Measurements from ENCODE around the gene PDE4B.
A peak's percentile ranks its signal among the peaks of the same experiment; 100 is the strongest.

Gene PDE4B

DNA sequence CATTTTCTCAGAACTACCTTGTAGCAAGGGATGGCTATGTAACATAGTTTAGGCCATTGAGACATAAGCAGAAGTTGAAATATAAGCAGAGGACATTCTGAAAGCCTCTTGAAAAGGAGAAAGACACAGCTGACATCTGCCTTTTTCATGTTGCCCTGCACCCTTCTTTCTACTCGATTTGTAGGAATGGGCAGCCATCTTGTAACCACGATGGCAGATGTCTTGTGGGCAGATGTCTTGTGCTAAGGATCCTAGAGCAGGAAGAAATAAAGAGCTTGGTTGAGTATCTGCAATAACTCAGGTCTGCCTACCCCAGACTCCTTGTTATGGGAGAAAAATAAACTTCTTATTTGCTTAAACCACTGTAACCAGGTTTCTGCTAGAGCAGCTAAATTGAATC lies 351.0 kb downstream of the PDE4B start:
- no peak for DNase-seq

GRCh38 chr1:66147226-66147835 lies 354.6 kb downstream of the PDE4B start:
- DNase-seq, result no peak

GRCh38 chr1:66152034-66152433 lies 359.3 kb downstream of the PDE4B start:
- no peak for DNase-seq

GRCh38 chr1:66154394-66154793 lies 361.7 kb downstream of the PDE4B start:
- no peak for DNase-seq

DNA sequence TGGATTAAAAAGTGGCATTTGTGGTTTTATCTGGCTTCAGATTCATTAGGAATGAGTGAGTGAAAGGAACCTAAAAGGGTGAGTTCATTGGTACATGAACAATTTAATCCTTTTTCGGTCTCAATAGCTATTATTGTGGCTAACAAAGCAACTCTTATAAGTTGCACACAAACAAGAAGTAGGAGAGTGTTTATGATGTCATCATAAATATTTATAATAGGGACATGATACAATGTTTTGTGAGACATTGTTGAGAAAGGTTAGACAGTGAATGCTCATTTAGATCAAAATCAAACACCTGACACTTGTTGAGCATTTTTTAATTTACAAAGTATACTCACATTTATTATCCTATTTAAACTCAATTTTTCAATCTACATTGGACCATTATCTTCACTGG lies 363.4 kb downstream of the PDE4B start:
- no peak for DNase-seq

- DNase-seq, result no peak
Observed at GRCh38 chr1:66159800-66160199, 367.1 kb downstream of the PDE4B start.

- no peak for DNase-seq
Observed at GRCh38 chr1:66160719-66161118, 368.0 kb downstream of the PDE4B start.

DNA sequence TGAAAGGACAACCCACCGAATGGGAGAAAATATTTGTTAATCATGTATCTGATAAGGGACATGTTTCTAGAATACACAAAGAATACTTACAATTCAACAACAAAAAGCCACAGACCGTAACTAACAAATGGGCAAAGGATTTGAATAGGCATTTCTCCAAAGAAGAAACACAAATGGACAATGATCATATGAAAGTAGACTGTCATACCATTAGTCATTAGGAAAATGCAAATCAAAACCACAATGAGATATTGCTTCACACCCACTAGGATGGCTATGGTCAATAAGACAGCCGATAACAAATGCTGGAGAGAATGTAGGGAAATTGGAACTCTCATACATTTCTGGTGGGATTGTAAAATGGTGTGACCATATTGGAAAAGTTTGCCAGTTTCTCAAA lies 374.1 kb downstream of the PDE4B start:
- DNase-seq, result no peak

DNA sequence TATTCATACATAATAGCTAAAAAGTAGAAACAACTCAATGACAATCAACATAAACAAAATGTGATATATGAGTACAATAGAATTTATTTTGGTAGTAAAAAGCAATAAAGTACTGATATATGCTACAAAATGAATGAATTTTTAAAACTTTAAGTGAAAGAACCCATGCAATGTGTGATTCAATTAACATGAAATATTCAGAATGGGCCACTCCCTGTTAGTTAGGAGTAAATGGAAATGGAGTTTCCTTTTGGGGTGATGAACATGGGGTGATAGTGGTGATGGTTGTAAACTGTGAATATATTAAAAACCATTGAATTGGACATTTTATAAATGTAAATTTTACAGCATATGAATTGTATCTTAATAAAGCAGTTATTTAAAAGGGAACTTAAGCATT lies 374.6 kb downstream of the PDE4B start:
- no peak for DNase-seq

- no peak for DNase-seq
Observed at GRCh38 chr1:66168467-66168887, 375.8 kb downstream of the PDE4B start.

GRCh38 chr1:66168948-66169671 lies 376.4 kb downstream of the PDE4B start:
- no peak for DNase-seq

DNA sequence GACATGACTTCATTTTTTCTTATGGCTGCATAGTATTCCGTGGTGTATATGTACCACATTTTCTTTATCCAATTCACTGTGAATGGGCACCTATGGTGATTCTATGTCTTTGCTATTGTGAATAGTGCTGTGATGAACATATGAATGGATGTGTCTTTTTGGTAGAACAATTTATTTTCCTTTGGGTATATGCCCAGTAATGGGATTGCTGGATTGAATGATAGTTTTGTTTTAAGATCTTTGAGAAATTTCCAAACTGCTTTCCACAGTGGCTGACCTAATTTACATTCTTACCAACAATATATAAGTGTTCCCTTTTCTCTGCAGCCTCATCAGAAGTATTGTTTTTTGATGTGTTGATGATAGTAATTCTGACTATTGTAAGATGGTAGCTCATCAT lies 379.6 kb downstream of the PDE4B start:
- DNase-seq, result no peak

- no peak for DNase-seq
Observed at GRCh38 chr1:66175098-66175497, 382.4 kb downstream of the PDE4B start.

DNA sequence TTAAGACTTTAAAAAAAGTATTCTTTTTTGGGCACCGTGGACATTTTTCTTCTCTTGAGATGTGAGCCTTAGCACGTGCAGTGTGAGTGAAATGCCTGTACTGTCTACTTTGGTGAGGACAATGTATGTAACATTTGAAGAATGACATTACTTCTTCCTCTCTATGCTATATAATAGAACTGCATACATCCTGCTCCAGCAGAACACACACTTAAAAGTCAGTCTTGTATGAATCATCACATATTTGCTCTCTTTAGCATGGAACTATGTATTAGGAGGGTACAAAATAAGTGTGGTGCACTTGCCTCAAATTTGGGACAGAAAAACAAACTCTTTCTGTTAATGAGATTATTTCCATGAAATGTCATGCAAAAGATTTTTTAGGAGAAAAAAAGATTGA lies 382.9 kb downstream of the PDE4B start:
- DNase-seq, result no peak

GRCh38 chr1:66176012-66176715 lies 383.5 kb downstream of the PDE4B start:
- no peak for DNase-seq

GRCh38 chr1:66176832-66177231 lies 384.1 kb downstream of the PDE4B start:
- no peak for DNase-seq

DNA sequence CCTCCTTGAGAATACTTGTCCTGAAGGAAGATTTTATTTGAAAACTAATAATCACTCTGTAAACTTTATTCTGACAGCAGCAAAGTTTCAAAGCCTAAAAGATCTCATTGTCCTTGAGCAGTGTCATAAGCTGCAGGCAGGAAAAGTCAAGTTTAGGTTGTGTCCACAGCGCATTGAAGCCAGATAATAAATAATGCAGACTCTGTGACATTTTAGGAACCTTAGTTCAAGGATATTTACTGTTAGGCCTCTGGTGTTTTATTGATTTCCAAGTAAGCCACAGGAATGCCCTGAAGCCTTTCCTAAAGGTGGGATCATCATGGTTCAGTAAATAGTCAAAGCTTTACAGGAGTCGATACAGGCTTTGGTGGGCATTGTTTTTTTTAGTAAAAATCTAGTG lies 384.8 kb downstream of the PDE4B start:
- no peak for DNase-seq

GRCh38 chr1:66182026-66182425 lies 389.3 kb downstream of the PDE4B start:
- no peak for DNase-seq

DNA sequence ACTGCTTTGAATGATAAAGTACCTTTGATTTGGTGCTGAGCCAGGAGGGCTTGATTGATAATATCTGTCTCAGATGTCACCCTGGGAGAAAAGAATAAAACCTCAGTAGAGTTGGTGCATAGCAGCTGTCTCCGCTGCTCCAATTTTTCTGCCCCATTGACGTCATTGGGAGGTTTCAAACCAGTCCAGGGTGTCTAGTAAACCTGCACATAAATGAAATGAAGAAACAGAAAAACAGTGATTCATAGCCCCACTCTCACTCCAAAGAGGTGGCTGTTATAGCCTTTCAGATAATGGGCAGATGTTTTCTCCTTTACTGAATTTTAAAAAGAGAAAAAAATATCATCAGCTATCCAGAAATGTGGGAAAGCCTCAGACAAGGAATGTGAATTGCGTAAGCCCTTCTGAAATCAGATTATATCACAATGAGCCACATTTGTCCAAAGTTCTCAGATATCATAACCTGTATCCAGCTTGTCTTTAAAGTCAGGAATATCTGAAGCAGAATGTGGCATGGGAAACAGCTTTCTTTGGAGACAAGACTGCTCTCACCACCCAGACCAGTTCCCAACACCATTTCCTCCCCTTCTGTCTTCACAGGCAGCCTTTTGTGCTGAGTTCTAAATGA lies 390.0 kb downstream of the PDE4B start:
- peak; percentile 11 for DNase-seq

DNA sequence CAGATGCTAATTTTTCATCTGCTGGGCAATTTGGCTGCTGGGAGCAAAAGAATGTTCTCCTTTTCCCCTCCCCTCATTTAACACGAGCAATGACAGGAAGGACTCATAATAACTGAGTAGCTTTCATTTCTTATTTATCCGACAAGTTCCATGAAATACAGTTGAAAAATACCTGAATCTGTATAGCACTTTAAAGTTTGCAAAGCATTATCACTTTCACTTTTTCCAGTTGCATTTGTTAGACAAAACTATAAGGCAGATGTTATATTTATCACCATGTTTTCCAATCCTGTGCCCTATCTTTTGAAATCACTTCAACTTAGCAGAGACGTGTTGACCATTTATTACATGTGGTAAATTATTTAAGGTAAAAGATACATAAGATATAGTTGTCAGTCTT lies 390.7 kb downstream of the PDE4B start:
- no peak for DNase-seq

DNA sequence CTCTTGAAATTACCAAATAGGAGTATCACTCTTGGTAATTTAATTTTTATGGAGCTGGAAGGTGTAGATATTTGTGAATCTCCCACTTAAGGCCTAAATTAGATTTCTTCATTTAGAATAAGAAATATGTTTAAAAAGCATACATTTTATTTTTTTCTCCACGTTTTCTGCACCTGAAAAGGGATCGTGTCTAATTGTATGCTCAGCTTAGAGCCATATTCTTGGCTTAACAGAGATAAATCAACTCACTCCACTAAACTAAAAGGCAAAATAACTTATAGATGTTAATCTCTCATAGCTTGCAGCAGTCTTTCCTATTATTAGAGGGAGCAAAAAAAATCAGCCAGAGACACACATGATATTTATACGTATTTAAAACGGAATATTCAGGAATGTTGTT lies 404.4 kb downstream of the PDE4B start:
- DNase-seq, result no peak

DNA sequence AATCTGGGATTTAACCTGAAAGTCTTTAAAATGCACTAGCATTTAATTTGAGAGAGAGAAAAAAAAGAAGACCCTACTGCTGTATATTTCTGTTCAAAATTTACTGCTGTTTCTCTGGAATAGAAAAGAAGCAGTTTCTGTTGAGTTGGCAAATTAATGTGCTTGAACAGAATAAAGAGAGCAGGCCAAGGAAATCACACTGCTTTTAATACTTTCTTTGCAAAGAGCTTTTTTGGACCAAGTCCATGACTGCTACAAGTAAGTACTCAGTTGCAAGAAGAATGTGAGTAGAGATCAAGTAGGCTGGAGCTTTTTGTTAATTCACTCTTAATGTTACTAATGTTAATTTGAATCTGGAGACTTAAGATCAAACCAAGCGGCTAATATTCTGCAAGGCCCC lies 405.1 kb downstream of the PDE4B start:
- DNase-seq, result no peak

GRCh38 chr1:66206563-66207144 lies 414.0 kb downstream of the PDE4B start:
- DNase-seq, result no peak
